GDM1 (cell line): ENCODE results near the gene SLC35E4.
"Not testable (repeated sequence)": the region's sequence is repeated elsewhere in the genome, so short reads cannot be mapped to it uniquely, and the experiment has no call there.

Experiments used
- DNase-seq: peaks from one replicate; lab custom pipeline; 2025; lab: John Stamatoyannopoulos, UW

The SLC35E4 gene, protein sequence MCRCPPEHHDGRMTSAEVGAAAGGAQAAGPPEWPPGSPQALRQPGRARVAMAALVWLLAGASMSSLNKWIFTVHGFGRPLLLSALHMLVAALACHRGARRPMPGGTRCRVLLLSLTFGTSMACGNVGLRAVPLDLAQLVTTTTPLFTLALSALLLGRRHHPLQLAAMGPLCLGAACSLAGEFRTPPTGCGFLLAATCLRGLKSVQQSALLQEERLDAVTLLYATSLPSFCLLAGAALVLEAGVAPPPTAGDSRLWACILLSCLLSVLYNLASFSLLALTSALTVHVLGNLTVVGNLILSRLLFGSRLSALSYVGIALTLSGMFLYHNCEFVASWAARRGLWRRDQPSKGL

DNA sequence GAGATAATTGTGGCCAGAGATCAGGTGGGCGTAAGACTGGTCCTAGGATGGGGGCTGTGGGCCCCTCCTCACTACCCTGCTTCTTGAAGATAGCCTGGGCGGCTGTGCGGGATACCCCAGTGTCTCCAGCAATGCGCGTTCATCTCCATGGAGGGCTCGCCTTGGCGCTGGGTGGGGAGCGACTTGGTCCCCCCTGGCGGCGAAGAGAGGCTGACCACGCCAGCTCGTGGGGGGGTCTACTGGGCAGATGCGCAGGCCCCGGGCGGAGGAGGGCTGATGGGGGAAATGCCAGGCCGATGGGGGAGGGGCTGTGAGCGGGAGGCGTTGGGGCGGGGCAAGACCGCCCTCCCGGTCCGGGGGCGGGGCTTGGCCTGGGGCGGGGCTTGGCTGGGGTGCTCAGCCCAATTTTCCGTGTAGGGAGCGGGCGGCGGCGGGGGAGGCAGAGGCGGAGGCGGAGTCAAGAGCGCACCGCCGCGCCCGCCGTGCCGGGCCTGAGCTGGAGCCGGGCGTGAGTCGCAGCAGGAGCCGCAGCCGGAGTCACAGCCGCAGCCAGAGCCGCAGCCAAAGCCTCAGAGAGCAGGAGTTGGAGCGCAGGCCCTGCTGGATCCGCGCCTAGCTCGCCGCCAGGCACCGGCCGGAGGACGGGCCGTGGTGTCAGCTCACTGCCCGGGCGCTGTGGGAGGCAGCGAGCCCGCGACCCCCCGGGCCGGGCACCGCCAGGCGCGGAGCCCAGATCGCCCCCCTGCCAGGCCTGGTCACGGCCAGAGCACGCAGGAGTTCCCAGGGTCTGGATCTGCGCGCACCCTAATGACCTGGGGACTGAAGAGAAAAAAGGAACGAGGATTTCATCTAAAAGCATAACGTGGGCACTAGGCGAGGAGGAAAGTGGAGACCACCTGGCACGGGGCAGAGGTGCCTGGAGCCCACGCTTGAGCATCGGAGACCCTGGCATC, at the start of gene SLC35E4:
Gene SLC35E4 (plus strand): TSS at position 509 of the 953 bp plus-strand sequence. CDS start 670 bp downstream, outside the sequence.
- DNase-seq, result peak; percentile 73

DNA sequence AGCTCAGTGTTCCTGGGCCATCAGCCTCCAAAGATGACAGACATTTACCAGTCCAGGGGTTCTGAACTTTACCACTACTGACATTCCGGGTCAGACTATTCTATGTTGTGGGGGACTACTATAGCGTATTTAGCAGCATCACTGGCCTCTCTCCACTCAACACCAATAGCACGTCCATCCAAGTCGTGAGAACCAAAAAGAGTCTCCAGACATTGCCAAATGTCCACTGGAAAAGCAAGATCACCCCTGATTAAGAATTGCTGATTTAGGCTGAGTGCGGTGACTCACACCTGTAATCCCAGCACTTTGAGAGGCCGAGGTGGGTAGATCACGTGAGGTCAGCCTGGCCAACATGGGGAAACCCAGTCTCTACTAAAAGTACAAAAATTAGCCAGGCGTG, 49.2 kb upstream of the SLC35E4 start:
- no peak for DNase-seq

DNA sequence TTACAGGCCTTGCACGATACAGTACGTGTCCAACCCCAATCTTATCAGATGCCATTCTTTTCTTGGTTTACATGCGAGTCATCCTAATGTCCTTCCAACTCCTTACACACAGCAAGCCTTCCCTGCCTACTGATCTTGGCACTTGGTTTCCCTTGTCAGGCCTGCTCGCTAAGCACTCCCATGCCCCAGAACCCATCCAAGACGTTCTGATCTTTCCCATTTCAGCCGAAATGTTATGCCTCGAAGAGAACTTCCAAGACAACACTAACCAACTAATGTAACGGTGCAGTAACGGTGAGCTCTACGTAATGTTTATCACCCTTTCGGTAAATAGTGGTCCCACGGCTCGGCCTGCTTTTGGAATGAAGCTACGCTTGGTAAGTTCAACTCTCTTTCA, 44.4 kb upstream of the SLC35E4 start:
- no peak for DNase-seq

DNA sequence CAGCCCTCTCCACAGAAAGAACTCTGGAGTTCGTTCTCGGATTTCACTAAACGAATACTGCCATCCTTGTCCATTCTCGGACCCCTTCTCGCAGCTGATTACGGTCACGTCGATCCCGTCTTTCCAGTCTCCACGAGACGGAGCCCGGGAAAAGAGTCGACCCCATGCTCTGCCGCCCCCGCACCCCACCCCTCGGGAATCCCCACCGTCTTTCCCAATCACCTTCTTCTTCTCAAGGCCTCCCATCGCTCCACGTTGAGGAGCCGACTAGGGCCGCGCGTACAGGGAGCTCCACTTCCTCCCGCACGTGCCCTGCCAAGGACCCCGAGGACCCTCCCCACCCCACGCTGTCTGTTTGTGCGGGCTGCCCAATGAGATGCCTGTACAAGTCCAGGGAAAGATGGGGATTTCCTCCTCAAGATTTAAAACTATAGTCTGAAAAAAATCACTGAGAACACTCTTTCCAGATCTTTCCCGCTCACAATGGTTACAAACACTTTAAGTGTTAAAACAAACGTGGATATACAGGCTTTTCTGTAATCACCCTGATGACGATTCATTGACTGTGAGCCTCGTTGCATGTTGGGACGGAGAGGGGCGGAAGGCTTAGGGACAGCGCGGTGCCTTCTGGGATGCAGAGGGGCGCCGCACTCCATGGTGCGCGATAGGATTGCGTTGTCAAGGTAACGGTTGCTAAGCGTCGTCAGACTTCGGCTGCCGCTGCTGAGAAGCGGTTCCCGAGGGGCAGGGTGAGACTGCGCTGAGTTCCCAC, 43.8 kb upstream of the SLC35E4 start, which contains the start of gene PES1:
Gene PES1 (minus strand): TSS at position 323 of the 772 bp plus-strand sequence. CDS start 77 bp downstream, at position 246.
- DNase-seq, result peak; percentile 97

DNA sequence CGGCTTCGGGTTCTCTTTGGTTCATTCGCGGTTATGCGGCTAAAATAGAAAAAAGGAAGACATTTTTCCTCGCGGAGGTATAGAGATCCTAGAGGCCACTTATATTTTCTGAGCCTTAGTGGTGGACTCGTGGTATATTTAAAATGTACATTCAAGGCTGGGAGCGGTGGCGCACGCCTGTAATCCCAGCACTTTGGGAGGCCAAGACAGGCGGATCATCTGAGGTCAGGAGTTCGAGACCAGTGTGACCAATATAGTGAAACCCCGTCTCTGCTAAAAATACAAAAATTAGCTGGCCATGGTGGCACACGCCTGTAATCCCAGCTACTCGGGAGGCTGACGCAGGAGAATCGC, 43.2 kb upstream of the SLC35E4 start:
- not testable (repeated sequence) for DNase-seq

DNA sequence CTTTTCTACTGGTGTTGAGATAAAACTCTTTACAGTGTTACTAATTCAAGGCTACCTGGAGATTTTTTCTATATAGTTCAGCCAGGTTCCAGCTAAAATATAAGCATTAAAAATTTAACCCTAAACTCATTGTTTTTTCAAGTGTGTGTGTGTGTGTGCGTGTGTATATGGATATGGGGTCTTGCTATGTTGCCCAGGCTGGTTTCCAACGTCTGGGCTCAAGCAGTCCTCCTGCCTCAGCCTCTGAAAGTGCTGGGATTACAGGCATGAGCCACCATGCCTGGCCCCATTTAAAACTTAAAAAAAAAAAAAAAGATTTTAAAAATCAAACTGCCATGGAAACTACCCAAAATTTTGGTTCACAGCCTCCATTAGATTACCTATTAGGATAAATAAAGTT, 39.4 kb upstream of the SLC35E4 start:
- DNase-seq, result no peak

DNA sequence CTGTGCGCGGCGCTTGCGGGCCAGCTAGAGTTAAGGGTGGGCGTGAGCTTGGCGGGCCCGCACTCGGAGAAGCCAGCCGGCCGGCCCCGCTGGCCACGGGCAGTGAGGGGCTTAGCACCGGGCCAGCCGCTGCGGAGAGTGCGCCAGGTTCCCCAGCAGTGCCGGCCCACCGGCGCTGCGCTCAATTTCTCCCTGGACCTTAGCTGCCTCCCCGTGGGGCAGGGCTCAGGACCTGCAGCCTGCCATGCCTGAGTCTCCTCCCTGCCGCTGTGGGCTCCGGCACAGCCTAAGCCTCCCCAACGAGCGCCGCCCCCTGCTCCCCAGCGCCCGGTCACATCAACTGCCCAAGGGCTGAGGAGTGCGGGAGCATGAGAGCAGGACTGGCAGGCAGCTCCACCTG, 38.7 kb upstream of the SLC35E4 start:
- DNase-seq, result no peak

DNA sequence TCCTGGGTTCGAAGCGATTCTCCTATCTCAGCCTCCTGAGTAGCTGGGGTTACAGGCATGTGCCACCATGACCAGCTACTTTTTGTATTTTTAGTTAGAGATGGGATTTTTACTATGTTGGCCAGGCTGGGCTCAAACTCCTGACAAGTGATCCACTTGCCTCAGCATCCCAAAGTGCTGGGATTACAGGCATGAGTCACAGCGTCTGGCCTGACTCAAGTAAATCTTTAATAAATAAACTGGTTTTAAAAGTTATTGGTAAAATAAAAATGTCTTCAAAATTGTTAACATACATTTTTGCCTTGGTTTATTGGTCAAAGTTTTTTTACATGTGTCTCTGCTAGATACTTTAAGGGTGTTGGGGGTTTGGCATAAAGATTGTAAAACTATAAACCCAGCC, 36.6 kb upstream of the SLC35E4 start:
- no peak for DNase-seq

DNA sequence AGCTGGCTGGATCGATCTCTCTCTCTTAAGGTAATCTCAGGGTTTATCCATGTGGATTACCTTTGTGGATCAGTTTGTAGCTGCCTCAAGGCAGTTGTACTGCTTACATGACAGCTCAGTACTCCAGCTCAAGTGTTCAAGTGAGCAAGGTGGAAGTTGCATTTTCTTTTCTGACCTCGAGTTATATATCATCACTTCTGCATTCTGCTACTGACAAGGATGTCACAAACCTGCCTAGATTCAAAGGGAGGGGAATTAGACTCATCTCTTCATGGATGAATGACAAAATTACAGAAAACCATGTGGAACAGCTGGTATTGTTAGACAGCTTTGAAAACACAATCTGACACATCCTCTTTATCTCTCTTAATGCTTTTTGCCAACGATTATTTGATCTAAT, 34.7 kb upstream of the SLC35E4 start:
- no peak for DNase-seq

DNA sequence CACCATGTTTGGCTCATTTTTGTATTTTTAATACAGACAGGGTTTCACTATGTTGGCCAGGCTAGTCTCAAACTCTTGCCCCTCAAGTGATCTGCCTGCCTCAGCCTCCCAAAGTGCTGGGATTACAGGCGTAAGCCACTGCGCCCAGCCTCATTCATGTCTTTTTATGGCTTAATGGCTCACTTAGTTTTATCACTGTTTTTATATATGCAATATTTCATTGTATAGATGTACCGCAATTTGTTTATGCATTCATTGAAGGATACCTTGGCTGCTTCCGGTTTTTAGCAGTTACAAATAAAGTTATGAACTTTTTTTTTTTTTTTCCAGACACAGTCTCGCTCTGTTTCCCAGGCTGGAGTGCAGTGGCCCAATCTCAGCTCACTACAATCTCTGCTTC, 34.1 kb upstream of the SLC35E4 start:
- no peak for DNase-seq

DNA sequence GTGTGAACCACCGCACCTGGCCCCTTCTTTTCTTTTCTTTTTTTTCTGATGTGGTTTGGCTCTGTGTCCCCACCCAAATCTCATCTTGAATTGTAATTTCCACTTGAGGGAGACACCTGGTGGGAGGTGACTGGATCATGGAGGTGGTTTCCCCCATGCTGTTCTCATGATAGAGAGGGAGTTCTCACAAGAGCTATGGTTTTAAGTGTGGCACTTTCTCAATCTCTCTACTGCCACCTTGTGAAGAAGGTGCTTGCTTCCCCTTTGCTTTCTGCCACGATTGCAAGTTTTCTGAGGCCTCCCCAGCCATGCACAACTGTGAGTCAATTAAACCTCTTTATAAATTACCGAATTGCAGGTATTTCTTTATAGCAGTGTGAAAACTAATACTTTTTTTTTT, 33.5 kb upstream of the SLC35E4 start:
- no peak for DNase-seq

DNA sequence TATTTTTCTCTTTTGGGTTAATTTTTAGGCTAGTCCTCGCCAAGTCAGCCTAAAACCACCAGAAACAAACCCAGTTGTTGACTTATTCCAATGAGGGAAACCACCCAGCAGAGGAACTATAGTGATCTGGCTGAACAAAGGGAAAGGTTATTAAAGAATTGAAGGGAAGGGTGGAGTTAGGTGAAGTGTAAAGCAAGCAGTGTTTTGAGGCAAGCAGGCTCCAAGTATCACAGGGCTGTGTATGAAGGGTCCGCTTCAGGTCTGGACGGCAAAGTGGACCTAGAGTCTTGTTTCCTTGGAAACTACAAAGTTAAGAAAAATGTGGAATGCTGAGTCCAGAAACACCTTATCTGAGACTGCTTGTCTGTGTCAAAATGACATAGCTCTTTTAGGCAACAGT, 31.8 kb upstream of the SLC35E4 start:
- DNase-seq, result no peak

DNA sequence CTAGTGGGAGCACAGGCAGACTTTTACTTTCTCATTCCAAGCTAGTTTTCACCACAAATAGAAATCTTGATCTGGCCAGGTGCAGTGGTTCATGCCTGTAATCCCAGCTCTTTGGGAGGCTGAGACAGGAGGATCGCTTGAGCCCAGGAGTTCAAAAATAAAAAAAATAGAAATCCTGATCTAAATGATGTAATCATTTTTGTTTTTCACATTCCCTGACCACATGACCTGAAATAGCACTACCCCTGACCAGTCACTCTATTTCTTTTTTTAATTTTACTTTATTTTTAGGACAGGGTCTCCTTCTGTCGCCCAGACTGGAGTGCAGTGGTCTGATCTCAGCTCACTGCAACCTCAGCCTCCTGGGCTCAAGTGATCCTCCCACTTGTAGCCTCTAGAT, 30.9 kb upstream of the SLC35E4 start:
- no peak for DNase-seq

DNA sequence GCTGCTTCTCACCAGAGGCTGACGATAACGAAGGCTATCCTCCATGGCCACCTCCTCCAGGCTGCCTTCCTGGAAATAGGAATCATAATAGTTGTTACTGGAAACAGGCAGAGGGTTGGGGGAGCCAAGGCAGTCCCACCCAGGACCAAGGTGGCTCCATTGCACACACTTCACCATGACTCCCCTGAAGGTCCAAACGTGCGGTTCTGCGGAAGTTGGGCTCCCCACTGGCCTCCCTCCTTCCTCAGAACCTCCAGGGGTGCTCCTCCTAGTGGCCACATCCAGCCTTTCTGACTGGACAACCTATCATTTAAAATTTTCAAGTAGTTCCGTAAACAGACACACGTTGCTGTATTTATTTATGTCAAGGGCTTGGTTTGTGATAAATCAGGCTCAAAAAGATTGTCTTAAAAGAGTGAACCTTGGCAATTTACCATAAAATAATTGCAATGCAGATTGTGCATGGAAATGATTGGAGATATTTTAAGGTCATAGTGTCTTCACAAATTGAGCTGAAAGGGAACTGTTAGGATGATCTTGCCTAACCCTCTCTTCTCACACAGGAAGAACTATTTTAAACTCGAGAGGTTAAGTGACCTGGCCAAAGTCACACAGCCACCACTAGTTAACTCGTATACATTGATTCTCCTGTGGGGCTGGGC, 30.0 kb upstream of the SLC35E4 start:
- DNase-seq, result no peak

DNA sequence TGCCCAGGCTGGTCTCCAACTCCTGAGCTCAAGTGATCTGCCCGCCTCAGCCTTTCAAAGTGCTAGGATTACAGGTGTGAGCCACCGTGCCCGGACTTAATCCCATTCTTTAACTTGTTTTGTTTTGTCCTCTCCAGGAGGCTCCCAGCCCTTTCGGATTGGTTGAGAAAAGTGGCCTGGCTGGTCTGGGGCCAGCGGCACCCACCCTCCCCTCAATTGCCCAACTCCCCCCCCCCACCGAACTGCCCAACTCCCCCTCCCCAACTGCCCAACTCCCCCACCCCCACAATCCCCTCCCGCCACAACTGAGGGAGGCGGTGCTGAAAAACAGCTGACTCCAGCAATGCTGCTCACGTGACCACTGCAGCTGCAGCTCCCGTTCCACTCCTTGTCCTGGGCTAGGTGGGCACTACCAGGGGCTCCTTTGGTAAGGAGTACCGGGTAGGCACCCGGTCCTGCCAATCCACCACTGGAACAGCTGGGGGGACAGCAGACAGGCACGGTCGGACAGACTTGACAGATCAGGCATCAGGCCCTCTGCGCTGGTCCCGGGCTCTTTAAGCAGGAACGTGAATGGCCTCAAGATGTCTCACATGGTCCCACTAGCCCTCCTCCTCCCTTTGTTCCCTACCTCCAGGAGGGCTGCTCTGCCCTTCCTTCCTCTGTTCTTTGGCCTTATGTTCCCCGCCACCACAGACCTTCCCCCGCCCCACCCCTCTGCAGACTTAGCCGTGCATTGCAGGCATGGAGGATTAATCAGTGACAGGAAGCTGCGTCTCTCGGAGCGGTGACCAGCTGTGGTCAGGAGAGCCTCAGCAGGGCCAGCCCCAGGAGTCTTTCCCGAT, 28.9 kb upstream of the SLC35E4 start, which contains the start of gene TCN2:
Gene TCN2 (plus strand): TSS at position 720 of the 845 bp plus-strand sequence. CDS start 158 bp downstream, outside the sequence.
- DNase-seq, result no peak

DNA sequence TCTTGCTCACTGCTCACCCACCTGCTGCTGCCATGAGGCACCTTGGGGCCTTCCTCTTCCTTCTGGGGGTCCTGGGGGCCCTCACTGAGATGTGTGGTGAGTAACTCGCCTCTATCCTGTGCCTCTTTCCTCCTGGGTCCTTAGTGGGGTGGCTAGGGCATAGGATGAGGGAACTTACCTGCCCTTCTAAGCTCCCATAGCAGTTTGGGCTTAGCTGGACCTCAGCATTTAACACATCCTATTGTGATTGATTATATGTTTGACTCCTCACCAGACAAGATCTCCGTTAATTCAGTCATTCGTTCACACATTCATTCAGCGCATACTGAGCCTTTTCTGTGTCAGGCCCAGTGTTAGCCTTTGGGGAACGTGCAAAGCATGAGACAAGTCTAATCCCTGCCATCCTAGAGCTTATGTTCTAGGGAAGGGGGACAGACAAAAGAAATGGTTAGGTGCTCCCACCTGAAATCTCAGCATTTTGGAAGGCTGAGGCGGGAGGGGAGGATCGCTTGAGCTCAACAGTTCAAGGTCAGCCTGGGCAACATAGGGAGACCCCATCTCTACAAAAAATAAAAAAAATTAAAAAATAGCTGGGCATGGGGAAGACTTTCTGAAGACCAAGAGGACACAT, 28.2 kb upstream of the SLC35E4 start:
- DNase-seq, result no peak

DNA sequence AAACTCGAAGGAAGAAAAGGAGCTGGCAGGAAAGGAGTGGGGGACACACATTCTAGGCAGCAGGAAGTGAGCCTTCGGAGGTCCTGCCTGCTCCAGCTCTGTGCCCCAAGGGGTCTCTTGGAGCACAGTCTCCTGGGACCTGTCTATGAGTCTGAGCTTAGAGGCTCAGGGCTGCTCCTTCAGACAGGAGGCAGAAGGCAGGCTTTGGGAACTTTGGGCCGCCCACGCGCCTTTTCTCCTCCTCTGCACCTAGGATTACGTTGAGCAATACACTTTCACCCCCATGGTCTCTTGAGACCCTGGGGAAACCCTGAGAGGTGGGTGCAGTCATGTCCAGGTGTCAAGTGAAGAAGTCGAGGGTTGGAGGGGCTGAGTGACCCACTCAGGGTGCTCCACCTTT, 27.6 kb upstream of the SLC35E4 start:
- no peak for DNase-seq

DNA sequence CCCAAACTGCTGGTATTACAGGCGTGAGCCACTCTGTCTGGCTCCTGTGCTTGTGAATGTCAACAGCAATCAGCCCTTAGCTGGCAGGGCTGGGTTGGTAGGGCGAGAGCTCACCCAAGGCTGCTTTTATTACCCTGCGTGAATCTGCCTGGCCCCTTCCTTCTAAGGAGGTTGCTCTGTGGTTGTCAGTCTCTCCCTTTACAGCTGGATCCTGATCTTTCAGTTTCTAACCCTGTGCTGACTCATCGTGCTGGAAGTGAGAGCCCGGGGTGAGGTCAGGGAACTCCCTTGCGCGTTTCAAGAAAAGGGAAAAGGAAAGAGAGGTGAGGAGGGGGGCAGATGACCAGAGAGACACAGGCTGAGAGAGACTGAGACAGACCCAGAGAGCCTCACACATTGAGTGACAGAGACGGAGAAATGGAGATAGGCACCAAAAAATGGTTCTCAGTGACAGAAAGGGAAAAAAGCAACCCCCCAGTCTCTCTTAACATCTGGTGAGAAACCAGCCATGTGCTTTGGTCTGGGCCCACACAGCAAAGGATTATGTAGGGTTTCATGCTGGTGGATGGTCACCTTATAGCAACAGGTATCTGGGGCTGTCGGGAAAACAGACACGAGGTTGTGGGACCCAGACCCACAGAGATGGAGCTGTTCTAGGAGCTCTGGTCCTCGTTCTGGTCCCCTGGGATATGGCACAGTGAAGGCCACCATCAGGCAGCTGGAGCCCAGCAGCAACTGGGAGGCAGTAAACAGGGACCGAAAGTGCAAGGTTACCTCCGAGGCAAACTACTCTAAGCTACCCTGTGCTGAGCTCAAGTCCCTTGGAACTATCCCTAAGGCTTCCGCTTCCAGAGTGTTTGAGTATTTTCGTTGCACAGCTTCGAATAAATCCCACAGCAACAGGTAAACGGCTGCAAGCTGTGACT, 26.1 kb upstream of the SLC35E4 start:
- peak; percentile 63 for DNase-seq

DNA sequence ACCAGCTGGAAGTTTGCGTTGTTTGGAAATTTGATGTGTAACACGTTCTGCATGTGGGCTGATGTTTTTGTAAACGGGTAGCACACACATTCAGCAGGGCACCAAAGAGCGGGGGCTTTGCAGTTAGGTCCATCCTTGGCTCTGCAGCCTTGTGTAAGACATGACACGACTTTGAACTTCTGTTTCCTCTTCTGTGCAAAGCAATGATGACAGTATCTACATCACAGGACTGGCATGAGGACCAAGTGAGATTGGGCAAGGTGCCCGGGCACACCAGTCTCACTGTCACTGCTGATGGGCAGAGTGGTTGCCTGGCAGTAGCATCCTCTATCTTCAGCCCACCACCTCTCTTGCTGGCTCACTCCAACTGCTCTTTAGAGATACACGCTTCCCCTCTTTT, 25.3 kb upstream of the SLC35E4 start:
- no peak for DNase-seq
